HCT116 (cell line): ENCODE results near the gene MINK1. TPM values are rescaled to one million over a fixed set of nuclear protein-coding genes. Genes with fewer than 3 reads are reported as not detected.

ENCODE experiments used
- ATAC-seq: fragments of 200-7000 bp; cut with Tn5 transposase; 2 replicates; pipeline ENCODE4 v1.9.1; 2020; ENCODE audit warnings: mild to moderate bottlenecking, moderate library complexity
- BruUV-seq: library from RNA; stranded (reverse); fragments of 400-500 nt; replicated peaks from 2 replicates; lab custom pipeline; 2021; lab: Mats Ljungman, UMichigan
- CTCF ChIA-PET: fragments of 300-600 bp; sonication (Branson Sonifier 250); formaldehyde crosslinking; loops from one replicate; lab custom pipeline; 2021; ENCODE audit warnings: antibody characterized with exemption; lab: Charles Lee
- POLR2A ChIA-PET: fragments of 300-600, 350-600 bp; sonication (Branson Sonifier 250); formaldehyde crosslinking; loops from one replicate; lab custom pipeline; 2021; ENCODE audit warnings: antibody characterized with exemption; lab: Charles Lee
- RAD21 ChIA-PET, 2 experiments: fragments of 300-600 bp; sonication (Branson Sonifier 250); formaldehyde crosslinking; loops; one replicate each; lab custom pipeline; 2023; ENCODE audit warnings: low total read pairs in 2 of 2; ENCODE audit not compliant: uncharacterized antibody in 2 of 2, unreplicated experiment in 2 of 2, low non-redundant PET in 1 of 2; lab: Charles Lee
- DNase-seq: peaks from one replicate; pipeline ENCODE4 v3.0.0-alpha.2; 2010; ENCODE audit warnings: low read depth, low spot score
- H2AFZ ChIP-seq: fragments of 200-600 bp; shearing (Covaris generic), sonication (generic); 2 replicates; pipeline ENCODE4 v1.6.1; 2017; ENCODE audit warnings: low read depth, mixed run types, mixed read lengths, antibody characterized with exemption, low read length; ENCODE audit not compliant: poor library complexity, severe bottlenecking
- H3K27ac ChIP-seq: 2 replicates; pipeline ENCODE4 v1.5.1; 2012; ENCODE audit warnings: low read depth, low read length
- H3K27me3 ChIP-seq: fragments of 200-600 bp; sonication (generic); 2 replicates; pipeline ENCODE4 v1.6.1; 2016; ENCODE audit warnings: mixed run types, low read length, mixed read lengths; ENCODE audit not compliant: insufficient read depth
- H3K36me3 ChIP-seq, 2 experiments: fragments of 200-500 bp in 1 of 2; fragments of 200-600 bp in 1 of 2; sonication (Bioruptor generic) in 1 of 2; sonication (generic) in 1 of 2; 2 replicates each; pipeline versions ENCODE4 v1.5.1 to v1.6.1; 2014 to 2016; ENCODE audit warnings: low read length in 2 of 2, inconsistent platforms in 1 of 2, mixed read lengths in 1 of 2, mixed run types in 1 of 2; ENCODE audit not compliant: insufficient read depth in 2 of 2, control insufficient read depth in 1 of 2
- H3K4me1 ChIP-seq, 2 experiments: fragments of 200-600 bp in 1 of 2; sonication (generic) in 1 of 2; 2 replicates each; pipeline versions ENCODE4 v1.5.1 to v1.6.1; 2012 to 2017; ENCODE audit warnings: low read length in 2 of 2, inconsistent platforms in 1 of 2, mild to moderate bottlenecking in 1 of 2, mixed read lengths in 1 of 2, mixed run types in 1 of 2, moderate library complexity in 1 of 2; ENCODE audit not compliant: insufficient read depth in 2 of 2, control insufficient read depth in 1 of 2
- H3K4me2 ChIP-seq: fragments of 200-600 bp; sonication (generic); 2 replicates; pipeline ENCODE4 v1.6.1; 2017; ENCODE audit warnings: mixed run types, low read length, mixed read lengths
- H3K4me3 ChIP-seq, 2 experiments: fragments of 200-600 bp in 1 of 2; sonication (generic) in 1 of 2; replicated peaks in 1 of 2; 2 replicates each; pipeline ENCODE4 v1.5.1; 2011 to 2016; ENCODE audit warnings: low read length in 2 of 2, control low read depth in 1 of 2, low read depth in 1 of 2, mild to moderate bottlenecking in 1 of 2, mixed read lengths in 1 of 2, mixed run types in 1 of 2
- H3K79me2 ChIP-seq: fragments of 200-600 bp; sonication (generic); 2 replicates; pipeline ENCODE4 v1.6.1; 2017; ENCODE audit warnings: mild to moderate bottlenecking, mixed run types, low read length, moderate library complexity, mixed read lengths; ENCODE audit not compliant: insufficient read depth
- H3K9ac ChIP-seq: fragments of 200-600 bp; sonication (generic); 2 replicates; pipeline ENCODE4 v1.6.1; 2016; ENCODE audit warnings: low read length, mixed read lengths
- H3K9me2 ChIP-seq: fragments of 200-600 bp; sonication (generic), shearing (Covaris generic); 2 replicates; pipeline ENCODE4 v1.6.1; 2017; ENCODE audit warnings: mixed run types, mild to moderate bottlenecking, moderate library complexity; ENCODE audit not compliant: insufficient read depth
- H3K9me3 ChIP-seq, 2 experiments: fragments of 200-500 bp in 1 of 2; fragments of 200-600 bp in 1 of 2; sonication (Bioruptor generic) in 1 of 2; sonication (generic) in 1 of 2; 2 replicates each; pipeline ENCODE4 v1.6.1; 2014 to 2017; ENCODE audit warnings: low read length in 2 of 2, mixed read lengths in 2 of 2, inconsistent platforms in 1 of 2, low read depth in 1 of 2, mild to moderate bottlenecking in 1 of 2, mixed run types in 1 of 2, moderate library complexity in 1 of 2; ENCODE audit not compliant: control insufficient read depth in 1 of 2, insufficient read depth in 1 of 2
- H4K20me1 ChIP-seq: fragments of 200-600 bp; sonication (generic), shearing (Covaris generic); 2 replicates; pipeline ENCODE4 v1.6.1; 2017; ENCODE audit warnings: mixed run types, mild to moderate bottlenecking, moderate library complexity; ENCODE audit not compliant: insufficient read depth
- EGR1 ChIP-seq: IDR thresholded peaks from 2 replicates; pipeline ENCODE4 v1.6.1; 2012; ENCODE audit warnings: low read depth
- EZH2phosphoT487 ChIP-seq: fragments of 200-600 bp; IDR thresholded peaks from 2 replicates; pipeline ENCODE4 v1.6.1; 2018; ENCODE audit warnings: antibody characterized with exemption, borderline replicate concordance
- POLR2A ChIP-seq: IDR thresholded peaks from 2 replicates; pipeline ENCODE4 v1.7.0; 2011; ENCODE audit warnings: borderline replicate concordance; ENCODE audit not compliant: insufficient read depth, insufficient read length; ENCODE audit errors: extremely low read depth
- REST ChIP-seq: IDR thresholded peaks from 2 replicates; pipeline ENCODE4 v1.6.1; 2012; ENCODE audit warnings: low read depth
- TCF7L2 ChIP-seq: IDR thresholded peaks from 2 replicates; pipeline ENCODE4 v1.7.0; 2011; ENCODE audit warnings: borderline replicate concordance, inconsistent platforms; ENCODE audit not compliant: insufficient read depth, insufficient read length; ENCODE audit errors: extremely low read depth
- intact Hi-C: fragments of 100-400 bp; cut with micrococcal nuclease; formaldehyde crosslinking; loops from 2 replicates; pipeline ENCODE4 v1.10.0; 2022
- total RNA-seq: library from RNA; stranded (reverse); gene quantifications from one replicate; pipeline ENCODE4 v1.2.1, GENCODE V29; 2021; ENCODE audit not compliant: unreplicated experiment

MINK1 gene
- total RNA-seq, 1 experiment from 2014 or later = 85.2 TPM

DNA sequence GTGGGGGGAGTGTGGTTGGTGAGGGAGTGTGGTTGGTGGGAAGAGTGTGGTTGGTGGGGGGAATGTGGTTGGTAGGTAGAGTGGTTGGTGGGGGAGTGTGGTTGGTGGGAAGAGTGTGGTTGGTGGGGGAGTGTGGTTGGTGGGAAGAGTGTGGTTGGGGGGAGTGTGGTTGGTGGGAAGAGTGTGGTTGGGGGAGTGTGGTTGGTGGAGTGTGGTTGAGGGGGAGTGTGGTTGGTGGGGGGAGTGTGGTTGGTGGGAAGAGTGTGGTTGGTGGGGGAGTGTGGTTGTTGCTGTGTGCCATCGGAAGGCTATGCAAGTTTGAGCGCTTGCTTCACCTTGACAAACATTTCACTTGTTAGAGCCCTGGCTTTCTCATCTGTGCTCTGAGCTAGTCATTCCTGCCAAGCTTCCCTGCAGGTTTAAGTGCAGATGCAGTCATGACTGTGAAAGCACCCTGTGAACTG, 20.1 kb downstream of the MINK1 start:
- DNase-seq (no peak), ATAC-seq (no peak)
- Histone ChIP-seq H2AFZ (no peak overlapping the region), H3K4me1 (peaks cover 27 to 69% of the 10 kb centered on the region in 2 experiments), H3K9me3 (no peaks in the 10 kb centered on the region), H3K4me3 (no peak overlapping the region), H3K9ac (no peak overlapping the region), H3K4me2 (no peak overlapping the region), H3K27me3 (no peaks in the 10 kb centered on the region), H4K20me1 (no peaks in the 10 kb centered on the region), H3K27ac (no peak overlapping the region), H3K9me2 (no peaks in the 10 kb centered on the region), H3K79me2 (peaks cover 75% of the 10 kb centered on the region), H3K36me3 (no peaks in the 10 kb centered on the region)
- no TSS peak for BruUV-seq
- intact Hi-C loops = no loop called here
- RAD21 ChIA-PET = no interaction called here
- TF ChIP-seq EGR1 (no peak), POLR2A (no peak), TCF7L2 (no peak), EZH2phosphoT487 (no peak), REST (no peak)
- POLR2A ChIA-PET = interaction anchor here (0.6 kb wide), 1 partner anchor 17 kb away, joined by 5 read pairs; no protein-coding TSS in a partner anchor
- CTCF ChIA-PET = no interaction called here
